DND-41 (cell line): Measurements from ENCODE around the gene MORN1.

Source experiments
- ATAC-seq: fragments of 200-7000 bp; cut with Tn5 transposase; 3 replicates; pipeline ENCODE4 v1.9.1; 2021; ENCODE audit warnings: low read depth; ENCODE audit not compliant: insufficient read depth
- DNase-seq: peaks from one replicate; pipeline ENCODE4 v3.0.0-alpha.2; 2020
- H2AFZ ChIP-seq: 2 replicates; pipeline ENCODE4 v1.6.0; 2012; ENCODE audit warnings: low read depth, low read length
- H3K27ac ChIP-seq: 2 replicates; pipeline ENCODE4 v1.5.1; 2012; ENCODE audit warnings: low read length, inconsistent platforms
- H3K27me3 ChIP-seq: fragments of 200-600 bp; sonication (generic); 2 replicates; pipeline ENCODE4 v1.6.0; 2012; ENCODE audit warnings: low read length, mild to moderate bottlenecking, inconsistent platforms; ENCODE audit not compliant: insufficient read depth, poor library complexity
- H3K36me3 ChIP-seq: 2 replicates; pipeline ENCODE4 v1.5.1; 2012; ENCODE audit warnings: low read length, inconsistent platforms; ENCODE audit not compliant: insufficient read depth
- H3K4me1 ChIP-seq: 2 replicates; pipeline ENCODE4 v1.5.1; 2012; ENCODE audit warnings: mild to moderate bottlenecking, low read length; ENCODE audit not compliant: insufficient read depth
- H3K4me2 ChIP-seq: 2 replicates; pipeline ENCODE4 v1.6.0; 2012; ENCODE audit warnings: mild to moderate bottlenecking, moderate library complexity, low read length, inconsistent platforms; ENCODE audit not compliant: insufficient read depth
- H3K4me3 ChIP-seq, 2 experiments: fragments of 200-600 bp in 1 of 2; shearing (Covaris generic) in 1 of 2; 2 replicates each; pipeline ENCODE4 v1.5.1; 2012 to 2016; ENCODE audit warnings: inconsistent platforms in 2 of 2, low read length in 2 of 2, mild to moderate bottlenecking in 2 of 2, low read depth in 1 of 2, moderate library complexity in 1 of 2
- H3K79me2 ChIP-seq: 2 replicates; pipeline ENCODE4 v1.6.0; 2012; ENCODE audit warnings: low read length, inconsistent platforms; ENCODE audit not compliant: insufficient read depth
- H3K9ac ChIP-seq: 2 replicates; pipeline ENCODE4 v1.6.0; 2012; ENCODE audit warnings: low read depth, mild to moderate bottlenecking, inconsistent platforms, low read length, moderate library complexity
- H3K9me3 ChIP-seq: 2 replicates; pipeline ENCODE4 v1.5.1; 2012; ENCODE audit warnings: low read length, moderate library complexity, mild to moderate bottlenecking, inconsistent platforms; ENCODE audit not compliant: insufficient read depth, severe bottlenecking
- H4K20me1 ChIP-seq: 2 replicates; pipeline ENCODE4 v1.6.0; 2012; ENCODE audit warnings: low read length; ENCODE audit not compliant: insufficient read depth
- CTCF ChIP-seq: IDR thresholded peaks from 2 replicates; pipeline ENCODE4 v1.5.1; 2012; ENCODE audit warnings: borderline replicate concordance, low read length, moderate library complexity, mild to moderate bottlenecking; ENCODE audit not compliant: poor library complexity, severe bottlenecking; ENCODE audit errors: extremely low read depth
- EZH2 ChIP-seq: IDR thresholded peaks from 3 replicates; pipeline ENCODE4 v1.6.1; 2012; ENCODE audit warnings: borderline replicate concordance, low read depth, mild to moderate bottlenecking, moderate library complexity, low read length, inconsistent platforms; ENCODE audit not compliant: severe bottlenecking

MORN1 gene

DNA sequence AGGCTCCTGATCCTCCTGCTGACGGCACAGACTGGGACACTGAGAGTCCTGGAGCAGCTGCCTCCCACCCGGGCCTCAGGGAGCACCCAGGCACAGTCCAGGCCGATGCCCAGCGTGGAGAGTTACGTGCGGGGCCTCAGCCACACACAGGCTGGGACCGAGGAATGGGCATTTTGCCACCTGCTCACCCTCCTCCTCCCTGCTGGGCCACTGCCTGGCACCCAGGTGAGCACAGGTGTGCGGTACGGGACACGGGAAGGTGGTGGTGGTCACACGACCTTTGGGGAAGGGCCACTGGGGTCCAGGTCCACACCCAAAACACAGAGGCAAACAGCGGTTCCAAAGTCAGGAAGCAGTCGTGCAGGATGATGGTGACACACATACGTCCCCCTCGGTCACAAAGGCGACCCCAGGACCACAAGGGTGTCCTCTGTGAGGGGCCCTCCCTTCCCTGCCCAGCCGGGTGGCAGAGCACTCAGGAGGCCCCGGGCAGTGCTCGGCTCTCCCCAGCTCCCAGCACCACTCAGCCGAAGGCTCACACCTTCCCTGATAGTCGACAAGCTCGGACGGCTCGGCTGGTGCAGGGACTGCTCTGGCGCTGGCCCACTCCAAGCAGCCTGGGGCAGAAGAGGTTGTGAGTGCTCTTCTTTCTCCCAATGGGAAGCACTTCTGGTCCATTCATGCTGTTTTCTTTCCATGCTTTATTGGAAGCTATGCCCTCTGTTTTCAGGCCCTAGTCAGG, 14.3 kb downstream of the MORN1 start:
- ATAC-seq = no peak
- no peaks in the 10 kb centered on the region for H3K27me3 ChIP-seq

DNA sequence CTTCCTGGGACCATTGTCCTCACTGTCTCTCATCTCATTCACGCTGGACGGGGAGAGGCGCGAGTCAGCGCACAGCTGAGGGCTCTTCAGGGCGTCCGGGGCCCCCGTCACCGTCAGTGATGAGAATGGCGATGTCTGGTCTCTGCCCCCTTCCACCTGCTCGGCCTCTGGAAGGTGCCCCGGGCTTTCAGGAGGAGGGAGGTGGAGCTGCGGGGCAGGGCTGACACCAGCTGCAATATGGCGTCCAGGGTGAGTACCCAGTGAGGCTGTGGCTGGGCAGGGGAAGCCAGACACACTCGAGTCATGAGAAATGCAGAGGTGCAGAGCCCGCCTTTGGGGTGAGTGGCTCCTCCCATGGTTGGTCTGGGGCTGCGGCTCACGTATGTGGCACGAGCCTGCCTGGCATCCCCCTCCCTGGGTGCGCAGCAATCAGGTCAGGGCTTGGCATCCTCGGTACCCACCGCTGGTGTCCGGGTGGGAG, 15.1 kb downstream of the MORN1 start:
- Histone ChIP-seq H3K27ac (no peak overlapping the region), H3K4me1 (no peaks in the 10 kb centered on the region), H2AFZ (no peak overlapping the region), H3K4me3 (no peak overlapping the region), H3K9me3 (no peaks in the 10 kb centered on the region), H4K20me1 (peaks cover 6% of the 10 kb centered on the region; the same call in 1 of the 2 replicates), H3K4me2 (no peak overlapping the region), H3K79me2 (no peaks in the 10 kb centered on the region), H3K9ac (no peak overlapping the region), H3K36me3 (no peaks in the 10 kb centered on the region), H3K27me3 (no peaks in the 10 kb centered on the region)
- ATAC-seq (no peak), DNase-seq (no peak)
- TF ChIP-seq CTCF (no peak), EZH2 (no peak)

More for the DNA sequence above, 14.3 kb downstream of the MORN1 start:
- Histone ChIP-seq H3K27ac (no peak overlapping the region), H3K36me3 (no peaks in the 10 kb centered on the region), H4K20me1 (peaks cover 10% of the 10 kb centered on the region), H2AFZ (no peak overlapping the region), H3K4me2 (no peak overlapping the region), H3K9me3 (no peaks in the 10 kb centered on the region), H3K79me2 (no peaks in the 10 kb centered on the region), H3K4me1 (no peaks in the 10 kb centered on the region; the same call in 1 of the 2 replicates), H3K4me3 (no peak overlapping the region), H3K9ac (no peak overlapping the region)
- TF ChIP-seq CTCF = no peak
- TF ChIP-seq EZH2 = no peak
- DNase-seq = no peak

DNA sequence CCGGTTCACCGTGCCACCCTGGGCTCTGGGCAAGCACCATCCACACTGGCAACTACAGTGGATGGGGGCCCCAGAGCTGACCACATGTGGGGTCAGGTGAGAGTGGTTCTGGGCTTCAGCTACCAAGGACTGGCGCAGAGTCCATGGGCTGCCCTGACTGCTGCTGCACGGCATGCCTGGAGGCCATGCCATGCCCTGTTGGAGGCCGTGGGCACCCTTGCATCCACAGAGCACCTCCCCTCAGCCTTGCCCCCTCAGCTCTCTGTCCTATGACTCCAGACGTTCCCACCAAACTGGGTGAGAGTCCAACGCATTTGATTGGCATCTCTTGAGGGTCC, 15.5 kb downstream of the MORN1 start:
- ATAC-seq (no peak), DNase-seq (no peak)
- Histone ChIP-seq H3K79me2 (no peaks in the 10 kb centered on the region), H3K36me3 (no peaks in the 10 kb centered on the region), H3K9ac (no peak overlapping the region), H3K27me3 (no peaks in the 10 kb centered on the region), H2AFZ (no peak overlapping the region), H4K20me1 (peaks cover 2% of the 10 kb centered on the region; the same call in 1 of the 2 replicates), H3K4me1 (no peaks in the 10 kb centered on the region), H3K9me3 (no peaks in the 10 kb centered on the region), H3K27ac (no peak overlapping the region), H3K4me2 (no peak overlapping the region), H3K4me3 (no peak overlapping the region)
- TF ChIP-seq EZH2 (no peak), CTCF (no peak)
